ENCODE data around the gene TSPAN1.

- TF ChIP-seq ZNF75D (CRISPR knock-in tag; IDR thresholded peaks at IDR 0.05; ENCODE audit: borderline replicate concordance) = no peak
- no peak for TF ChIP-seq CTCF (CRISPR knock-in tag; IDR thresholded peaks at IDR 0.05)
- no peak for TF ChIP-seq AHDC1 (CRISPR knock-in tag; IDR thresholded peaks at IDR 0.05; ENCODE audit: borderline replicate concordance)
- TF ChIP-seq HDAC2 (CRISPR knock-in tag; IDR thresholded peaks at IDR 0.05) = no peak
- TF ChIP-seq ZFP41 (CRISPR knock-in tag; IDR thresholded peaks at IDR 0.05; ENCODE audit: borderline replicate concordance) = no peak
- TF ChIP-seq FIP1L1 (IDR thresholded peaks at IDR 0.05; ENCODE audit: borderline replicate concordance, insufficient read depth, low read depth, low read length) = no peak
- no peak for TF ChIP-seq KLF9 (CRISPR knock-in tag; IDR thresholded peaks at IDR 0.05; ENCODE audit: low read depth)
- no peak for TF ChIP-seq ZNF713 (CRISPR knock-in tag; IDR thresholded peaks at IDR 0.05)
- TF ChIP-seq POLR2A (IDR thresholded peaks at IDR 0.05; ENCODE audit: insufficient read depth in 1 of 2, low read depth in 2 of 2, low read length in 2 of 2) = no peak
- TF ChIP-seq RFX5 (IDR thresholded peaks at IDR 0.05; ENCODE audit: low read depth, low read length) = no peak
- TF ChIP-seq PBX3 (CRISPR knock-in tag; IDR thresholded peaks at IDR 0.05; ENCODE audit: borderline replicate concordance) = no peak
- TF ChIP-seq EZH2 (conservative IDR thresholded peaks at IDR 0.05; ENCODE audit: low read depth, low read length) = no peak
- no peak for TF ChIP-seq EP300 (IDR thresholded peaks at IDR 0.05; ENCODE audit: low read depth in 2 of 2, low read length in 2 of 2)
- no peak for TF ChIP-seq EP300 (CRISPR knock-in tag; IDR thresholded peaks at IDR 0.05; ENCODE audit: borderline replicate concordance)
- no peak for TF ChIP-seq SMC3 (IDR thresholded peaks at IDR 0.05; ENCODE audit: low read length)
Measured at GRCh38 chr1:46191033-46191701, 16.3 kb downstream of the TSPAN1 start.

All from HepG2 (cell line).